ENCODE results near the gene C19orf67. TPM values are rescaled to one million over a fixed set of nuclear protein-coding genes. Genes with fewer than 3 reads are reported as not detected.

Gene C19orf67
- total RNA-seq, 1 donor = 0.27 TPM

GRCh38 chr19:14063105-14063504 lies 22.5 kb downstream of the C19orf67 start:
- no peak overlapping the region for H3K4me3 ChIP-seq (ENCODE audit: low read depth, low read length)
- DNase-seq (ENCODE audit: low read depth) = no peak
- TF ChIP-seq CTCF (IDR thresholded peaks at IDR 0.05; ENCODE audit: insufficient read depth, low read length) = no peak

- H3K4me3 ChIP-seq (ENCODE audit: low read depth, low read length) = no peak overlapping the region
- TF ChIP-seq CTCF (IDR thresholded peaks at IDR 0.05; ENCODE audit: insufficient read depth, low read length) = no peak
- no peak for DNase-seq (ENCODE audit: low read depth)
These were observed 23.1 kb downstream of the C19orf67 start for GRCh38 chr19:14062558-14062855.

GRCh38 chr19:14061751-14062557 lies 23.6 kb downstream of the C19orf67 start, which contains the start of gene PALM3:
Gene PALM3, minus strand, starts transcription at chr19:14062076. Its CDS starts 96 bp downstream, at chr19:14061980.
- DNase-seq (ENCODE audit: low read depth) = no peak
- H3K4me3 ChIP-seq (ENCODE audit: low read depth, low read length) = no peak within 1 kb of the TSS
- TF ChIP-seq CTCF (IDR thresholded peaks at IDR 0.05; ENCODE audit: insufficient read depth, low read length) = no peak

- no peak overlapping the region for H3K4me3 ChIP-seq (ENCODE audit: low read depth, low read length)
- TF ChIP-seq CTCF (IDR thresholded peaks at IDR 0.05; ENCODE audit: insufficient read depth, low read length) = no peak
- DNase-seq (ENCODE audit: low read depth) = peak; percentile 31
These were observed 24.4 kb downstream of the C19orf67 start for GRCh38 chr19:14061081-14061749.

- H3K4me3 ChIP-seq (ENCODE audit: low read depth, low read length) = no peak overlapping the region
- TF ChIP-seq CTCF (IDR thresholded peaks at IDR 0.05; ENCODE audit: insufficient read depth, low read length) = no peak
- no peak for DNase-seq (ENCODE audit: low read depth)
These were observed 25.9 kb downstream of the C19orf67 start for GRCh38 chr19:14059652-14060155.

- H3K4me3 ChIP-seq (ENCODE audit: low read depth, low read length) = no peak overlapping the region
- TF ChIP-seq CTCF (IDR thresholded peaks at IDR 0.05; ENCODE audit: insufficient read depth, low read length) = peak; percentile 70
- DNase-seq (ENCODE audit: low read depth) = no peak
These were observed 26.5 kb downstream of the C19orf67 start for GRCh38 chr19:14059093-14059480.
